Activated CD4-positive, alpha-beta T cell treated with anti-CD3 and anti-CD28 coated beads, Interleukin-2, amount 50 U/mL, for 16 hours (primary cell): Measurements from ENCODE around the gene DNAH1.

ENCODE experiments used
- DNase-seq: peaks from one replicate; pipeline ENCODE4 v3.0.0-alpha.2; 2020

Gene DNAH1

DNA sequence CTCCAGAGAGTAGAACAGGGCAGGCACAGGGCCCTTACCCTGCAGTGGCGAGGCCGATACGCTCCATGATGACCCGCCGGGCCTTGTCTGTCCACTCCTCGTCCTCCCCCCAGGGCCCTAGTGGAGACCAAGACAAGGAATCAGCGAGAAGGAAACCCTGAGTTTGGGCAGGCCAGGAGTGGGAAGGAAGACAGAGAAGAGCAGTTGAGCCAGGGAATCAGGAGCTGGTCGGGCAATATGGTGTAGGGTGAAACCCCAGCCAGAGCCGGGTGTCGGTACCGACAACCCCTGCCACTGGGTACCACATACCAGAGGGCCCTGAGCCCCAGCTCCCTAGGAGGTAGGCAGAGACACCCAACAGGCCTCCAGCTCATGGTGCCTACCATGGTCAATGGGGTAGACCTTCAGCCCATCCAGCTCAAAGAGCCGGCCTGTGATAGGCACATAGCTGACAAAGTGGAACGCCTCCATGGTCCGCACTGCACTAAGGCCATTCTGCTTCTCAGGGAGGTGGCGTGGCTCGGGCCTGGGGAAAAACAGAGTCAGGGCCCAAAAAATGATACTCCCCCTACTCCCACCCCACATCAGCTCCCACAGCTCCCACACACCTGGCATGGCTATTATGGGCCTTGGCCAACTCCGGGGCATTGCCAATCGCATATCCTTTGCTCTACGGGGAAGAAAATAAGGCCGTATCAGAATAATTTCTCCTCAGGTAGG, 90.8 kb downstream of the DNAH1 start:
- no peak for DNase-seq

DNA sequence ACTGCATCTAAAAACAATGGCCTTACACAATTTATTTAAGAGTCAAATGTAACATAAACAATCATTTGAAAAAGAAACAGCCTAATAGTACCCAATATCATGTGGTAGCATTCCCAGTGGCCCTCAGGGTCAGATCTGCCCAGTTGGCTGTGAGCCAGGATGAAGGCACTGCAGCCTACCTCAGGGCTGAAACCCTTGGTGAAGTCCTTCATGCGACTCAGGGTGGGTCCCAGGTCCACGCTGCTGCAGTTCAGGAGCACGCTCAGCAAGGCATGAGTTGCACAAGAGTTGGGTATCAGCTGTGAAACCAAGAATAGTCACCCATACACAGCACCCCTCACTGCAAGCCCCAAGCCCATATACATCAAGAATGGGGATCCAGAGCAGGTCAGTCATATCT, 91.7 kb downstream of the DNAH1 start:
- no peak for DNase-seq

DNA sequence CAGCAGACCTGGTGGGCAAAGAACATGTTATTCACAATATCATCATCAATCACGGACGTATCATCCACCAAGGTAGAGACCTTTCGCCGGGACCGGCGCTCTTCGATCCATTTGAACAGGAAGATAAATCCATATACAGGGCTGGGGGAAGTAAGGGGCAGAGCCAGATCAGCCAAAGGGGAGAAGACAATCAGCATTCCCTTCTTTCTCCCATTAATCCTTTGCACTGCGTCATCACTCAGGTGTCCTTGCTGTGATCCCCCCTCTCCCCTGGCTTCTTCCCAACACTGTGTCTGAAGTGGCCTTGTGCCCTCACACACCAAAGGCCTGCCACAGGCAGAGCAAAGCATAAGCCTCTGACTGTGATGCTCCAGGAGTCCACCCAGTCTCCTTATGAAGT, 92.3 kb downstream of the DNAH1 start:
- no peak for DNase-seq

GRCh38 chr3:52415800-52416199, 99.7 kb downstream of the DNAH1 start:
- DNase-seq, result no peak

- DNase-seq, result no peak
Observed at GRCh38 chr3:52420388-52420787, 104.3 kb downstream of the DNAH1 start.

DNA sequence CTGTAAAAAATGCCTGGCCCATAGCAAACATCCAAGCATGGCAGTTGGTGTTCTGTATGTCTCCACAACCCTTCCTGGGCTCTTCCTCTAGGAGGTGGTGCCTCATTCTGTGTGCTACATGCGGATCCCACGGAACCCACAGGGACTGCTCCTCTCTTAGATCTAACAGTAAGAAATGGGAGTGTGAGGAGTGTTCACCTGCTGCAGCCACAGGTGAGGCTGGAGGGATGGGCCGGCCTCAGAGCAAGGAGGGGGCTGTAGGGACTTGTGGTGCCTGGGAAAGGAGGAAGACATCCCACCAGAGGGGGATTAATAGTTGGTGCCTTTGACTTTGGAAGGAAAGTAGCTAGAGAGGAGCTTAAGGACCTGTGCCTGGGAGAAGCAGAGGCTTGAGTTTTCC, 106.5 kb downstream of the DNAH1 start:
- DNase-seq, result no peak

GRCh38 chr3:52423173-52423572, 107.1 kb downstream of the DNAH1 start:
- no peak for DNase-seq

DNA sequence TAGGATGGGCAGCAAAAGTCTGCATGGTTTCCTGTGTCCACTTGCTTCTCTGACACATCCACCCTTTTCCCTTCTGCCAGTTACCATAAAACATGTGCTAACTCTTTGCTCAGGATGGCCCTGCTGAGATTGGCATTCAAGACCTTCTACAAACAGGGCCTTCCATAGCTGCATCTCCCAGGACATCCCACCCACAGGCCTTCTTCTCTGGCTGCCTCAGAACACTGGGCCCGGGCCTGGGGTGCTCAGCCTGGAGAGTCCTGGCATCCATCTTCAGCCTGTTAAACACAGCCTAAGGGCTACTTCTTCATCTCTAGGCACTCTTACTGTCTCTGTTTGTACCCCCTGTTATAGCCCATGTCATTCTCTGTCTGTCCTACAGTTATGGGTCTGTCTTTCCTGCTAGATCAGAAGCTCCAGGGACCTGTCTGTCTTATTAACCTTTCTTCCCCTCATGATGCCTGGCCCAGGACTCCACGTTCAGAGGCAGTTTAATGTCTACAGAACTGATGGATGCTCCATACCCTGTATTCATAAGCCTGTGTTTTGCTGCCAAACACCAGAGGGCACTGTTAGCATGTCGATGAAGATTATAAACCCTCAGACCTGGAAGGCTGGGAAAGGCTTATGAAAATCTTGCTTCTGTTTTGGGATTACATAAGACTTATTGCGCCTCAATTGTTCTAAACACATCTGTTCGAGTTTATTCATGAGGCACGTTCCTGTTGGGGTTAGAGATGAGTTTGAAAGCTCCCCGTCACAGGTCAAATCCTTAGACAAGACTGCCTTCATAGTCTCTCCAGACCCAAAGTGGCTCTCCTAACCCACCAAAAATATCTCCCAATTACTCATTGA, 112.3 kb downstream of the DNAH1 start:
- DNase-seq, result peak; percentile 49

- no peak for DNase-seq
Observed at GRCh38 chr3:52429031-52429430, 112.9 kb downstream of the DNAH1 start.

DNA sequence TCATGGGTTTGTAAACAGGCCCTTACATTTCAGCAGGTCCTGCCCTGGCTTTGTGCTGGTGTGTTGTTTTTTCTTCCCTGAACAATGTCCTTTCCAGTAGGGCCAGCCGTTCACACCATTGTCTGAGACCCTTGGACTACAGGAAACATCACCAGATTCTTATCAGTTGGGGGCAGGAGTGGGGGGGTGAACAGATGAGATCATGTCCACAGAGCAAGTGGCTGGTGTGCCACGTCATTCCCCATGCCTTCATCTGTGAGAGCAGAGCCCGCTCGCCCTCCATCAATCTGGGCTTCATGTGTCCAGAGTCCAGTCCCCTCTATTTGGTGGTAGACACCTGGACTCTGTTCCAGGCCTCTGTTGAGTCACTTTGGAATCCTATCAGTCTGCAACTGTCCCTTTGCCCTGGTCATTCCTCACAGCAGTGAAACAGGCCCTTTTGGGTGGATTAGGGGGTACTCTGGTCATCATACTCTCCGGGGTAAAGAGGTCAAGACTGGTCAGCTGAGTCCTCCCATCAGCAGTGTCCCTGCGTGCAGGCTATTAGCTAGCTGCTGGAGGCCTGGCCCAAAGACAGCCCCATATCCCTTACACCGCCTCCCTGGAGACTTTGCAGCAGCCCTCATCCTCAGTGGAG, 113.8 kb downstream of the DNAH1 start:
- DNase-seq, result no peak

GRCh38 chr3:52430416-52430810, 114.3 kb downstream of the DNAH1 start:
- DNase-seq, result no peak

GRCh38 chr3:52431459-52432223, 115.5 kb downstream of the DNAH1 start:
- no peak for DNase-seq

DNA sequence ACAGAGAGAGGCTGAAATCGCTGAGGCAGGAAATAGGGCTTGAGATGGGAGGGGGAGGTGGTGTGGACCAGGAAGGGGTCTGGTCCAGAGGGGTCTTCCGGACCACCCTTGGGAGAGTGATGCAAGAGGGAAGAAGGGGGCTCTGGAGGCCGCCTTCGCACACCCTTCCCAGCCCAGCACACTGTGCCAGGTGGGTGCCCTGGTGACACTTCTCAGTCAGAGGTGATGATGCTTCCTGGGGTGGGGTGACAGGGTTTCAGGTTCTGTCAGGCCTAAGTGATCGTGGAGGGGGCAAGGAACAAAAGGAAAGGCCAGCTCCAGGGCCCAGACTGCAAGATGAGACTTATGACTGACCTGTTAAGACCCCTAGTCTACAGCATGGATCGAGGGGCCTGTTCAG, 116.1 kb downstream of the DNAH1 start:
- DNase-seq, result no peak

GRCh38 chr3:52432691-52433141, 116.6 kb downstream of the DNAH1 start:
- no peak for DNase-seq

DNA sequence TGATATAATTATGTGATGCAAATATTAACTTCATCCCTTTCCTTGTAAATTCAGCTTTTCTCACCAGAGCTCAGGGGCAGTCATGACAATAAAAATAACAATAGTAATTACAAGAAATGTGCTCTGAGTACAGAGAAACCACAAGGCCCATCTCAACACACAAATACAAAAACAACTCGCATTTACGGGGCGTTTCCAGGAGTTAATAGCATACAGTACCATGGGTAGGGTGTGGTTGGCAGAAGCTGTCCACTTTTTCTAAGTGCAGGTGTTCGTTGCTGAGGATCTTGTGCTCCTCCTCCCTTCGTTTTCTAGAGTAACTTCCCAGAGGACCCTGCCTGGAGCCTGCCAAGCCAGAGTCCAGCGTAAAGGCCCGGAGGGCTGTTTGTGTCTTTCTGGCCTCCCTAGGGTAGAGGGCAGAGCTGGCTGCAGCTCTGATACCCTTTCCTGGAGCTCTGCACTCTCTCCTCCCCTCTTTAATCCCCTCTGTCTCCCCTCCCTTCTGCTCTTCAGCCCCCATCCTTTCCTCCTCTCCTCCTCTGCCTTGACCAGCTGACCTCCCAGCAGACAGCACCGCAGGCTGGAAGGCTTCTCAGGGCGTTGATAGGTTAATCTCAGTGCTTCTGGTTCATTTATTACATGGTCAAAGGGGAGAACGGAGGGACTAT, 117.3 kb downstream of the DNAH1 start:
- DNase-seq, result peak; percentile 22

GRCh38 chr3:52433996-52434479, 117.9 kb downstream of the DNAH1 start:
- no peak for DNase-seq

- DNase-seq, result no peak
Observed at GRCh38 chr3:52434491-52435115, 118.5 kb downstream of the DNAH1 start.

DNA sequence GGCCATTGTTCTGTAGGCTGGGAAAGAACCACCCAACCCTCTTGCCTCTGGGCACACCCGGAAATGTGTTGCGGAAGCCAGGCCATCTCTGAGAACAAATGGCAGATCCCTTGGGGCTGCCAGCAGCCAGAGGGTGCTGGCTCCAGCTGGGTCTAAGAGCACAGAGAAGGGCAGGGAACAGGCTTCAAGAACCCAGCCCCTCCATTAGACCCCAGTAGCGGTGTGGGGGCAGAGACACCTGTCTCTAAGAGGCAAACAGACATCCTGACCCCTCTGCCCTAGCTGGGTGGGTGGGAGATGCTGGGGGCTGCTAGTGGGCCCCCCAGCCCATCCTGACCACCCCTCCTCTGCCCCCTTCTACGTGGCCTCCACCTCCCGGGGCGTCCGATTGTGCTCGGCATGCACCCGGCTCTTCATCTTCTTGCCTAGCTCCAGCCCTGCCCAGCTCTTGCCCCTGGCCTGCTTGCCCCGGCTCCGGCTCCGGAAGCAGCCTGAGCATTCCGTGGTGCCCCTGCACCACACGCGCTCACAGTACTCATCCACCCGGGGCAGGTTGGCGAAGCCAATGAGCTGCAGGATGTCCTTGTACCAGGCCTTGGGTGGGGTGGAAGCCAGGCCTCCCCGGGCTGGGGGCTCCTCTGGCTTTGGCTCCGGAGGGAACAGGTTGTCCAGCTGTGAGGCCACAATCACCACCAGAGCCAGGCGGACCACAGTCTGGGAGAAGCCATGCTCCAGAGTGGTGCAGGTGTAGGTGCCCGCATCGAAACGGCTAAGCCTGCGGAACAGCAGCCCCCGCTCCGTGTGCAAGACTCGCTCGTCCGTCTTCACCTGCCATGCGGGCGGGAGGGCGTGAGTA, 119.4 kb downstream of the DNAH1 start:
- no peak for DNase-seq

GRCh38 chr3:52436500-52437149, 120.5 kb downstream of the DNAH1 start:
- no peak for DNase-seq
